Glutamatergic neuron (in vitro differentiated cells): ENCODE data around the gene PILRA. TPM values are rescaled to one million over a fixed set of nuclear protein-coding genes. Genes with fewer than 3 reads are reported as not detected.
"Not testable (repeated sequence)": the region's sequence is repeated elsewhere in the genome, so short reads cannot be mapped to it uniquely, and the experiment has no call there.

Source experiments
- DNase-seq: peaks from one replicate; pipeline ENCODE4 v3.0.0; 2022
- H3K27ac Mint-ChIP-seq: one replicate; pipeline ENCODE4 v1.8.0; 2020; ENCODE audit warnings: mild to moderate bottlenecking, mixed read lengths, inconsistent platforms; ENCODE audit not compliant: unreplicated experiment
- H3K27me3 Mint-ChIP-seq: one replicate; pipeline ENCODE4 v1.8.0; 2020; ENCODE audit warnings: mild to moderate bottlenecking, moderate library complexity, mixed read lengths, inconsistent platforms; ENCODE audit not compliant: unreplicated experiment
- H3K36me3 Mint-ChIP-seq: one replicate; pipeline ENCODE4 v1.8.0; 2020; ENCODE audit warnings: mild to moderate bottlenecking, mixed read lengths, inconsistent platforms; ENCODE audit not compliant: unreplicated experiment
- H3K4me1 Mint-ChIP-seq: one replicate; pipeline ENCODE4 v1.8.0; 2020; ENCODE audit warnings: mild to moderate bottlenecking, low read depth, mixed read lengths, inconsistent platforms; ENCODE audit not compliant: unreplicated experiment
- H3K4me3 Mint-ChIP-seq: one replicate; pipeline ENCODE4 v1.8.0; 2020; ENCODE audit warnings: mild to moderate bottlenecking, mixed read lengths, inconsistent platforms; ENCODE audit not compliant: unreplicated experiment
- H3K9me3 Mint-ChIP-seq: one replicate; pipeline ENCODE4 v1.8.0; 2020; ENCODE audit warnings: mild to moderate bottlenecking, moderate library complexity, mixed read lengths, inconsistent platforms; ENCODE audit not compliant: unreplicated experiment
- CTCF ChIP-seq: fragments of 200-600 bp; sonication (generic); IDR thresholded peaks from one replicate; pipeline ENCODE4 v1.5.0; 2021; ENCODE audit not compliant: partially characterized antibody, unreplicated experiment
- total RNA-seq: library from RNA; stranded (reverse); fragmentation: NEBNext Ultra II Directional; extraction: Animal tissue kit (Norgen Biotek cat#: 25700); gene quantifications from one replicate; pipeline ENCODE4 v1.2.1, GENCODE V29; 2021; ENCODE audit not compliant: unreplicated experiment

PILRA gene
- total RNA-seq, 1 donor from 2014 or later = 12.5 TPM

GRCh38 chr7:100364480-100364879 is 8.8 kb upstream of the PILRA start:
- H3K27ac Mint-ChIP-seq = no peak overlapping the region
- peaks cover 6% of the 10 kb centered on the region for H3K27me3 Mint-ChIP-seq
- DNase-seq = no peak

GRCh38 chr7:100365998-100366367 is 7.3 kb upstream of the PILRA start:
- H3K27ac Mint-ChIP-seq, DNase-seq, H3K4me1 Mint-ChIP-seq, H3K9me3 Mint-ChIP-seq, H3K4me3 Mint-ChIP-seq, H3K27me3 Mint-ChIP-seq, H3K36me3 Mint-ChIP-seq: not testable (repeated sequence)

More at GRCh38 chr7:100364480-100364879, 8.8 kb upstream of the PILRA start:
- no peaks in the 10 kb centered on the region for H3K36me3 Mint-ChIP-seq
- no peak for TF ChIP-seq CTCF
- peaks cover 3% of the 10 kb centered on the region for H3K4me1 Mint-ChIP-seq
- no peak overlapping the region for H3K4me3 Mint-ChIP-seq
- H3K9me3 Mint-ChIP-seq = peaks cover 3% of the 10 kb centered on the region

- no peak for DNase-seq
- TF ChIP-seq CTCF = no peak
- peaks cover 3% of the 10 kb centered on the region for H3K9me3 Mint-ChIP-seq
- H3K4me3 Mint-ChIP-seq = no peak overlapping the region
- H3K36me3 Mint-ChIP-seq = no peaks in the 10 kb centered on the region
- peaks cover 5% of the 10 kb centered on the region for H3K4me1 Mint-ChIP-seq
- H3K27ac Mint-ChIP-seq = no peak overlapping the region
- H3K27me3 Mint-ChIP-seq = peaks cover 5% of the 10 kb centered on the region
Measured at GRCh38 chr7:100366411-100367250, 6.7 kb upstream of the PILRA start.

- Mint-ChIP-seq H3K27me3 (peaks cover 5% of the 10 kb centered on the region), H3K36me3 (no peaks in the 10 kb centered on the region), H3K4me3 (no peak overlapping the region), H3K4me1 (peaks cover 5% of the 10 kb centered on the region), H3K27ac (no peak overlapping the region), H3K9me3 (peaks cover 3% of the 10 kb centered on the region)
- DNase-seq = no peak
- no peak for TF ChIP-seq CTCF
Measured at GRCh38 chr7:100367251-100367620, 6.1 kb upstream of the PILRA start.

- no peak for TF ChIP-seq CTCF
- Mint-ChIP-seq H3K9me3 (peaks cover 3% of the 10 kb centered on the region), H3K4me3 (no peak overlapping the region), H3K27me3 (peaks cover 5% of the 10 kb centered on the region), H3K36me3 (no peaks in the 10 kb centered on the region), H3K27ac (no peak overlapping the region), H3K4me1 (peaks cover 5% of the 10 kb centered on the region)
- no peak for DNase-seq
Measured at GRCh38 chr7:100367676-100368613, 5.3 kb upstream of the PILRA start.
